NAMALWA (cell line): ENCODE data around the gene C12orf42.
A peak's percentile ranks its signal among the peaks of the same experiment; 100 is the strongest.

Experiments
- DNase-seq: peaks from one replicate; pipeline ENCODE4 v3.0.0-alpha.2; 2015; ENCODE audit warnings: low spot score

The C12orf42 gene

GRCh38 chr12:103333676-103334075 lies 162.1 kb downstream of the C12orf42 start:
- DNase-seq, result no peak

- DNase-seq, result no peak
These were observed 164.1 kb downstream of the C12orf42 start for GRCh38 chr12:103331643-103332042.

- DNase-seq, result no peak
These were observed 165.1 kb downstream of the C12orf42 start for GRCh38 chr12:103330672-103331071.

- DNase-seq, result no peak
These were observed 168.1 kb downstream of the C12orf42 start for GRCh38 chr12:103327676-103328075.

- peak; percentile 23 for DNase-seq
These were observed 169.6 kb downstream of the C12orf42 start for GRCh38 chr12:103326190-103326589.

GRCh38 chr12:103318566-103318965 lies 177.2 kb downstream of the C12orf42 start:
- no peak for DNase-seq

- no peak for DNase-seq
These were observed 178.5 kb downstream of the C12orf42 start for GRCh38 chr12:103317220-103317619.

- no peak for DNase-seq
These were observed 181.0 kb downstream of the C12orf42 start for GRCh38 chr12:103314786-103315185.

- no peak for DNase-seq
These were observed 181.9 kb downstream of the C12orf42 start for GRCh38 chr12:103313894-103314293.

- no peak for DNase-seq
These were observed 182.9 kb downstream of the C12orf42 start for GRCh38 chr12:103312742-103313354.

- DNase-seq, result no peak
These were observed 185.1 kb downstream of the C12orf42 start for GRCh38 chr12:103310546-103311270.

GRCh38 chr12:103308396-103308795 lies 187.4 kb downstream of the C12orf42 start:
- DNase-seq, result no peak

- DNase-seq, result no peak
These were observed 192.3 kb downstream of the C12orf42 start for GRCh38 chr12:103303484-103303883.

- no peak for DNase-seq
These were observed 193.9 kb downstream of the C12orf42 start for GRCh38 chr12:103301642-103302591.

GRCh38 chr12:103288016-103288415 lies 207.8 kb downstream of the C12orf42 start:
- DNase-seq, result no peak

GRCh38 chr12:103282124-103282523 lies 213.6 kb downstream of the C12orf42 start:
- DNase-seq, result no peak

GRCh38 chr12:103279444-103279843 lies 216.3 kb downstream of the C12orf42 start:
- DNase-seq, result no peak

- no peak for DNase-seq
These were observed 217.4 kb downstream of the C12orf42 start for GRCh38 chr12:103278329-103278728.

- DNase-seq, result no peak
These were observed 222.1 kb downstream of the C12orf42 start for GRCh38 chr12:103273645-103274044.

GRCh38 chr12:103272949-103273348 lies 222.8 kb downstream of the C12orf42 start:
- no peak for DNase-seq

- no peak for DNase-seq
These were observed 225.8 kb downstream of the C12orf42 start for GRCh38 chr12:103269946-103270345.

- no peak for DNase-seq
These were observed 226.8 kb downstream of the C12orf42 start for GRCh38 chr12:103268831-103269514.
